Liver (tissue), 9 donors: ENCODE measurements around the gene TMEM163. TPM values are rescaled to one million over a fixed set of nuclear protein-coding genes. Genes with fewer than 3 reads are reported as not detected.

ENCODE experiments used
- DNase-seq: peaks from one replicate; pipeline ENCODE4 v3.0.0-alpha.2; 2017; ENCODE audit warnings: low spot score
- H3K27ac ChIP-seq, 2 donors: one replicate each; pipeline ENCODE4 v1.7.0; 2013; ENCODE audit warnings: inconsistent platforms in 2 of 2, low read length in 2 of 2, control low read depth in 1 of 2, low read depth in 1 of 2, mild to moderate bottlenecking in 1 of 2
- H3K27me3 ChIP-seq, 4 donors: one replicate each; pipeline versions ENCODE4 v1.6.1 to v1.7.0; 2013; ENCODE audit warnings: low read length in 3 of 4, inconsistent platforms in 1 of 4, mild to moderate bottlenecking in 1 of 4, moderate library complexity in 1 of 4; ENCODE audit not compliant: control insufficient read depth in 4 of 4, insufficient read depth in 4 of 4
- H3K36me3 ChIP-seq, 4 donors: one replicate each; pipeline versions ENCODE4 v1.6.1 to v1.7.0; 2013; ENCODE audit warnings: low read length in 3 of 4, mild to moderate bottlenecking in 3 of 4, low read depth in 1 of 4, moderate library complexity in 1 of 4; ENCODE audit not compliant: control insufficient read depth in 4 of 4, insufficient read depth in 3 of 4
- H3K4me1 ChIP-seq, 4 donors: one replicate each; pipeline versions ENCODE4 v1.6.1 to v1.7.0; 2013; ENCODE audit warnings: low read length in 3 of 4, mild to moderate bottlenecking in 3 of 4, moderate library complexity in 1 of 4; ENCODE audit not compliant: control insufficient read depth in 4 of 4, insufficient read depth in 4 of 4
- H3K4me3 ChIP-seq, 3 donors: one replicate each; pipeline versions ENCODE4 v1.6.1 to v1.7.0; 2013; ENCODE audit warnings: low read length in 3 of 3, control low read depth in 1 of 3, low read depth in 1 of 3, mild to moderate bottlenecking in 1 of 3
- H3K9ac ChIP-seq, 2 donors: one replicate each; pipeline ENCODE4 v1.7.0; 2013; ENCODE audit warnings: low read length in 2 of 2, mild to moderate bottlenecking in 2 of 2, moderate library complexity in 2 of 2, control low read depth in 1 of 2, low read depth in 1 of 2
- H3K9me3 ChIP-seq, 4 donors: one replicate each; pipeline versions ENCODE4 v1.6.1 to v1.7.0; 2013; ENCODE audit warnings: low read length in 3 of 4; ENCODE audit not compliant: control insufficient read depth in 4 of 4
- CTCF ChIP-seq: fragments of 150-350 bp; IDR thresholded peaks from 2 replicates; pipeline ENCODE4 v1.5.1; 2017; ENCODE audit warnings: improper control_type of control experiment, low read depth, low read length; ENCODE audit not compliant: missing input control
- EGR1 ChIP-seq, 2 donors: IDR thresholded peaks; 2 replicates each; pipeline ENCODE4 v1.6.1; 2016 to 2018; ENCODE audit warnings: antibody characterized with exemption in 2 of 2, low read depth in 2 of 2
- FOXA1 ChIP-seq: IDR thresholded peaks from 2 replicates; pipeline ENCODE4 v1.6.1; 2016; ENCODE audit warnings: antibody characterized with exemption
- FOXA2 ChIP-seq: IDR thresholded peaks from 2 replicates; pipeline ENCODE4 v1.6.1; 2016; ENCODE audit warnings: antibody characterized with exemption
- GABPA ChIP-seq, 2 donors: IDR thresholded peaks in 1 of 2; conservative IDR thresholded peaks in 1 of 2; 2 replicates each; pipeline ENCODE4 v1.6.1; 2016; ENCODE audit warnings: antibody characterized with exemption in 2 of 2, mild to moderate bottlenecking in 1 of 2, moderate library complexity in 1 of 2
- HNF4G ChIP-seq: IDR thresholded peaks from 2 replicates; pipeline ENCODE4 v1.6.1; 2016; ENCODE audit warnings: antibody characterized with exemption
- JUND ChIP-seq, 2 donors: IDR thresholded peaks; 2 replicates each; pipeline ENCODE4 v1.6.1; 2016; ENCODE audit warnings: antibody characterized with exemption in 2 of 2
- MAX ChIP-seq: IDR thresholded peaks from 2 replicates; pipeline ENCODE4 v1.6.1; 2016; ENCODE audit warnings: antibody characterized with exemption
- NR2F2 ChIP-seq: IDR thresholded peaks from 2 replicates; pipeline ENCODE4 v1.6.1; 2016; ENCODE audit warnings: antibody characterized with exemption
- RAD21 ChIP-seq, 2 donors: IDR thresholded peaks; 2 replicates each; pipeline ENCODE4 v1.6.1; 2016; ENCODE audit warnings: antibody characterized with exemption in 2 of 2, mild to moderate bottlenecking in 2 of 2
- REST ChIP-seq: IDR thresholded peaks from 2 replicates; pipeline ENCODE4 v1.6.1; 2016; ENCODE audit warnings: antibody characterized with exemption, mild to moderate bottlenecking
- RXRA ChIP-seq, 2 donors: IDR thresholded peaks; 2 replicates each; pipeline ENCODE4 v1.6.1; 2017 to 2018; ENCODE audit warnings: antibody characterized with exemption in 2 of 2, mild to moderate bottlenecking in 1 of 2
- SP1 ChIP-seq: IDR thresholded peaks from 2 replicates; pipeline ENCODE4 v1.6.1; 2018; ENCODE audit warnings: antibody characterized with exemption, mild to moderate bottlenecking
- TAF1 ChIP-seq: conservative IDR thresholded peaks from 2 replicates; pipeline ENCODE4 v1.6.1; 2016; ENCODE audit warnings: antibody characterized with exemption, mild to moderate bottlenecking
- YY1 ChIP-seq: IDR thresholded peaks from 2 replicates; pipeline ENCODE4 v1.6.1; 2016; ENCODE audit warnings: antibody characterized with exemption, mild to moderate bottlenecking
- ZBTB33 ChIP-seq: IDR thresholded peaks from 2 replicates; pipeline ENCODE4 v1.6.1; 2016; ENCODE audit warnings: antibody characterized with exemption
- WGBS: extraction: QIAGEN DNeasy Blood & Tissue Kit; methylation state at CpG from one replicate; pipeline ENCODE4 v1.1.7; 2013; 5-methylcytosine and 5-hydroxymethylcytosine counted together
- polyA plus RNA-seq, 2 donors: library from polyadenylated mRNA; stranded (reverse) in 1 of 2; unstranded in 1 of 2; fragments of 200-250 nt in 1 of 2; fragments of >200 nt in 1 of 2; fragmentation: Nextera tagmentation in 1 of 2; extraction: Ambion mirVana in 1 of 2; gene quantifications; one replicate each; pipeline versions ENCODE4 v1.2.1 to v1.2.3, GENCODE V29; 2013 to 2015
- total RNA-seq, 2 donors: library from RNA; depleted of rRNA; stranded (reverse); fragments of >200 nt; gene quantifications; one replicate each; pipeline ENCODE4 v1.2.3, GENCODE V29; 2014
- donor health status: healthy.
- donor health status: healthy.
- donor health status: healthy.
- donor health status: healthy.
- donor health status: healthy.

The TMEM163 gene
- total and polyA plus RNA-seq, 4 donors: 0.08 to 0.48 (median 0.25) TPM

- Histone ChIP-seq H3K9ac (no peak overlapping the region), H3K4me1 (no peaks in the 10 kb centered on the region), H3K27ac (no peak overlapping the region), H3K36me3 (no peaks in the 10 kb centered on the region), H3K9me3 (no peaks in the 10 kb centered on the region), H3K4me3 (no peak overlapping the region), H3K27me3 (no peaks in the 10 kb centered on the region)
- TF ChIP-seq RAD21 (IDR thresholded peaks at IDR 0.05) (no peak), GABPA (IDR thresholded peaks at IDR 0.05 in 1 of 2, conservative IDR thresholded peaks at IDR 0.05 in 1 of 2) (no peak), EGR1 (IDR thresholded peaks at IDR 0.05; ENCODE audit: low read depth in 2 of 2) (no peak)
- DNase-seq: no peak
Measured at GRCh38 chr2:134745023-134745422, 26.2 kb upstream of the TMEM163 start.

- H3K4me1 ChIP-seq: no peaks in the 10 kb centered on the region
- H3K27me3 ChIP-seq: peaks cover 0 to 2% (median 0%) of the 10 kb centered on the region in 4 donors
- no peak overlapping the region for H3K4me3 ChIP-seq
- H3K36me3 ChIP-seq: no peaks in the 10 kb centered on the region
- DNase-seq: no peak
- H3K9me3 ChIP-seq: no peaks in the 10 kb centered on the region
- TF ChIP-seq REST (no peak), FOXA1 (no peak), ZBTB33 (no peak), HNF4G (no peak), TAF1 (no peak), YY1 (no peak), MAX (no peak), FOXA2 (no peak)
- H3K9ac ChIP-seq: no peak overlapping the region
- no peak overlapping the region for H3K27ac ChIP-seq
- 73% methylated on average over 6 of the region's 6 CpGs for WGBS
Measured at GRCh38 chr2:134739879-134740301, 21.1 kb upstream of the TMEM163 start.

GRCh38 chr2:134739236-134739878 is 20.6 kb upstream of the TMEM163 start:
- no peak for DNase-seq
- Histone ChIP-seq H3K9me3 (no peaks in the 10 kb centered on the region), H3K9ac (no peak overlapping the region), H3K36me3 (no peaks in the 10 kb centered on the region), H3K27me3 (peaks cover 0 to 2% (median 0%) of the 10 kb centered on the region in 4 donors), H3K4me3 (no peak overlapping the region), H3K27ac (no peak overlapping the region), H3K4me1 (no peaks in the 10 kb centered on the region)
- WGBS: 85% methylated on average over 1 of the region's 1 CpG
- no peak for TF ChIP-seq RXRA (IDR thresholded peaks at IDR 0.05)
- no peak for TF ChIP-seq SP1
- TF ChIP-seq EGR1 (IDR thresholded peaks at IDR 0.05; ENCODE audit: low read depth in 2 of 2): no peak
- TF ChIP-seq RAD21 (IDR thresholded peaks at IDR 0.05): no peak
- no peak for TF ChIP-seq REST
- no peak for TF ChIP-seq TAF1
- no peak for TF ChIP-seq NR2F2
- TF ChIP-seq HNF4G: no peak
- no peak for TF ChIP-seq CTCF
- TF ChIP-seq FOXA1: no peak
- TF ChIP-seq MAX: no peak
- TF ChIP-seq JUND (IDR thresholded peaks at IDR 0.05): no peak
